ENCODE measurements around the gene HNF1B. TPM values are rescaled to one million over a fixed set of nuclear protein-coding genes. Genes with fewer than 3 reads are reported as not detected.

The HNF1B gene
- total RNA-seq, 2 experiments from 2014 or later: not detected

DNA sequence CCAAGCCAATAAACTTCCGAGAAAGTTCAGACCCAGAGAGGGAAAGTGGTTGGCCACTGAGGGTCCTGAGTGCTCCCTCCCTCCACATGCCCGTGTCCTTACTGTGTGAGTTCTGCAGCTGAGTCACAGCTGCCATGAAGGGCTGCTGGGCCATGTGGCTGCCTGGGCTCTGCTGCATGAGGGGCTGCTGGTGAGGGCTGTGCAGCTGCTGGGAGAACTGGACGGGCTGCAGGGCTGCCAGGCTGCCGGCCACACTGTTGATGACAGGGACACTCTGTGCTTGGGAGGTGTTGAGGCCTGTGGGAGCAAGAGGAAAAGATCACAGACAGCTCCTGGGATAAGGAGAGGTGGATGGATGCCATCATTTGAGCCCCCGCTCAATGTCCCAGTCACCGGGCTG lies 44.0 kb downstream of the HNF1B start:
- ATAC-seq (ENCODE audit: poor library complexity) (no peak), DNase-seq (no peak)
- Mint-ChIP-seq H3K9me3 (no peaks in the 10 kb centered on the region), H3K36me3 (ENCODE audit: low read depth) (no peaks in the 10 kb centered on the region), H3K27me3 (peaks cover 35% of the 10 kb centered on the region), H3K4me3 (no peak overlapping the region), H3K27ac (no peak overlapping the region), H3K4me1 (ENCODE audit: low read depth) (no peaks in the 10 kb centered on the region)
- intact Hi-C loops (cut with DNase I, micrococcal nuclease): loop anchor here in 1 of 2 experiments (1.0 kb wide), 1 partner anchor 90 kb away; no protein-coding TSS in a partner anchor
- Histone ChIP-seq H3K4me3 (ENCODE audit: low read length) (no peak overlapping the region), H3K9me3 (ENCODE audit: control insufficient read depth in 1 of 2, insufficient read depth in 1 of 2, low read length in 2 of 2) (peaks cover 0 to 3% of the 10 kb centered on the region in 2 experiments), H3K27ac (ENCODE audit: low read depth in 1 of 2, low read length in 2 of 2) (no peak overlapping the region), H3K27me3 (ENCODE audit: control insufficient read depth in 1 of 2, insufficient read depth in 2 of 2, low read length in 2 of 2) (peaks cover 0 to 6% of the 10 kb centered on the region in 2 experiments), H3K4me1 (ENCODE audit: insufficient read depth, low read length) (peaks cover 2% of the 10 kb centered on the region), H3K36me3 (ENCODE audit: insufficient read depth, low read length) (no peaks in the 10 kb centered on the region)
- POLR2A ChIA-PET: no interaction called here
- TF ChIP-seq, protein P1, sequence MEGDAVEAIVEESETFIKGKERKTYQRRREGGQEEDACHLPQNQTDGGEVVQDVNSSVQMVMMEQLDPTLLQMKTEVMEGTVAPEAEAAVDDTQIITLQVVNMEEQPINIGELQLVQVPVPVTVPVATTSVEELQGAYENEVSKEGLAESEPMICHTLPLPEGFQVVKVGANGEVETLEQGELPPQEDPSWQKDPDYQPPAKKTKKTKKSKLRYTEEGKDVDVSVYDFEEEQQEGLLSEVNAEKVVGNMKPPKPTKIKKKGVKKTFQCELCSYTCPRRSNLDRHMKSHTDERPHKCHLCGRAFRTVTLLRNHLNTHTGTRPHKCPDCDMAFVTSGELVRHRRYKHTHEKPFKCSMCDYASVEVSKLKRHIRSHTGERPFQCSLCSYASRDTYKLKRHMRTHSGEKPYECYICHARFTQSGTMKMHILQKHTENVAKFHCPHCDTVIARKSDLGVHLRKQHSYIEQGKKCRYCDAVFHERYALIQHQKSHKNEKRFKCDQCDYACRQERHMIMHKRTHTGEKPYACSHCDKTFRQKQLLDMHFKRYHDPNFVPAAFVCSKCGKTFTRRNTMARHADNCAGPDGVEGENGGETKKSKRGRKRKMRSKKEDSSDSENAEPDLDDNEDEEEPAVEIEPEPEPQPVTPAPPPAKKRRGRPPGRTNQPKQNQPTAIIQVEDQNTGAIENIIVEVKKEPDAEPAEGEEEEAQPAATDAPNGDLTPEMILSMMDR (IDR thresholded peaks at IDR 0.05): no peak
- CTCF ChIA-PET: no interaction called here

- peaks cover 32% of the 10 kb centered on the region for H3K27me3 Mint-ChIP-seq
- ChIA-PET POLR2A (no interaction called here), CTCF (no interaction called here)
These were observed 45.4 kb downstream of the HNF1B start for GRCh38 chr17:37699285-37699973.

GRCh38 chr17:37698911-37699255 lies 46.0 kb downstream of the HNF1B start:
- no peaks in the 10 kb centered on the region for H3K4me1 Mint-ChIP-seq (ENCODE audit: low read depth)
- peaks cover 0 to 6% of the 10 kb centered on the region in 2 experiments for H3K27me3 ChIP-seq (ENCODE audit: control insufficient read depth in 1 of 2, insufficient read depth in 2 of 2, low read length in 2 of 2)
- ChIA-PET POLR2A (no interaction called here), CTCF (no interaction called here)
- H3K36me3 Mint-ChIP-seq (ENCODE audit: low read depth): no peaks in the 10 kb centered on the region
- H3K9me3 Mint-ChIP-seq: peaks cover 3% of the 10 kb centered on the region
- peaks cover 2% of the 10 kb centered on the region for H3K4me1 ChIP-seq (ENCODE audit: insufficient read depth, low read length)
- intact Hi-C loops (cut with DNase I, micrococcal nuclease): no loop called here
- no peak overlapping the region for H3K4me3 Mint-ChIP-seq
- TF ChIP-seq, protein P1 (IDR thresholded peaks at IDR 0.05): no peak
- ATAC-seq (ENCODE audit: poor library complexity) (no peak), DNase-seq (no peak)
- H3K4me3 ChIP-seq (ENCODE audit: low read length): no peak overlapping the region
- no peak overlapping the region for H3K27ac Mint-ChIP-seq
- peaks cover 0 to 12% of the 10 kb centered on the region in 2 experiments for H3K9me3 ChIP-seq (ENCODE audit: control insufficient read depth in 1 of 2, insufficient read depth in 1 of 2, low read length in 2 of 2)
- peaks cover 31% of the 10 kb centered on the region for H3K27me3 Mint-ChIP-seq
- no peak overlapping the region for H3K27ac ChIP-seq (ENCODE audit: low read depth in 1 of 2, low read length in 2 of 2)
- no peaks in the 10 kb centered on the region for H3K36me3 ChIP-seq (ENCODE audit: insufficient read depth, low read length)

More at GRCh38 chr17:37699285-37699973, 45.4 kb downstream of the HNF1B start:
- intact Hi-C loops (cut with DNase I, micrococcal nuclease): no loop called here
- DNase-seq: no peak
- Mint-ChIP-seq H3K4me1 (ENCODE audit: low read depth) (no peaks in the 10 kb centered on the region), H3K36me3 (ENCODE audit: low read depth) (no peaks in the 10 kb centered on the region), H3K4me3 (no peak overlapping the region), H3K27ac (no peak overlapping the region), H3K9me3 (peaks cover 3% of the 10 kb centered on the region)
- Histone ChIP-seq H3K9me3 (ENCODE audit: control insufficient read depth in 1 of 2, insufficient read depth in 1 of 2, low read length in 2 of 2) (peaks cover 0 to 12% of the 10 kb centered on the region in 2 experiments), H3K36me3 (ENCODE audit: insufficient read depth, low read length) (no peaks in the 10 kb centered on the region), H3K4me3 (ENCODE audit: low read length) (no peak overlapping the region), H3K27me3 (ENCODE audit: control insufficient read depth in 1 of 2, insufficient read depth in 2 of 2, low read length in 2 of 2) (peaks cover 0 to 6% of the 10 kb centered on the region in 2 experiments), H3K4me1 (ENCODE audit: insufficient read depth, low read length) (peaks cover 2% of the 10 kb centered on the region), H3K27ac (ENCODE audit: low read depth in 1 of 2, low read length in 2 of 2) (no peak overlapping the region)
- ATAC-seq (ENCODE audit: poor library complexity): no peak
- TF ChIP-seq, protein P1 (IDR thresholded peaks at IDR 0.05): no peak
